GM21529 (cell line): ENCODE measurements around the gene SNN.
A peak's percentile ranks its signal among the peaks of the same experiment; 100 is the strongest.

Experiments
- ATAC-seq: cut with Tn5 transposase; IDR thresholded peaks from one replicate; pipeline ENCODE4 v1.9.1; 2021; ENCODE audit not compliant: unreplicated experiment

The SNN gene

GRCh38 chr16:11727796-11728543 is 59.7 kb downstream of the SNN start:
- ATAC-seq: peak; percentile 59
